ENCODE results near the gene E2F8. TPM values are rescaled to one million over a fixed set of nuclear protein-coding genes. Genes with fewer than 3 reads are reported as not detected.

The E2F8 gene
- total and polyA plus RNA-seq, 10 of the 15 experiments (the other 5 are each of a cell fraction or from before 2014, with no cell fraction given), result 8.8 to 28.1 (median 18.5) TPM

DNA sequence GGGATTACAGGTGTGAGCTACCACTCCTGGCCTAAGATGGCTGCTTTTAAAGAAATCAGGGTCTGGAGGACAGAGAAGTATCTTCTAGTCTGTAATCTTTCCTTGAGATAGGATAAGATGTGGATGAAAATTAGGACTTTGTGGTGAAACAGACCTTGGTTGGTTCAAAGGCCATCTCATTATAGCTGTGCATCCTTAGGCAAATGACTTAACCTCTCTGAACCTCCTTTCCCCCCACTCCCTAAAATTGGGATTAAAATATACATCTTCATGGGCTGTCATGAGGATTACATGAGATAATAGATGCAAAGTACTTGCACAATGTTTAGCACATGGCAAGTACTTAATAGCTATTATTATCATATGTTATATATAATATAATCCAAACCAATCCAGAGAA, 10.8 kb upstream of the E2F8 start (continued):
- TF ChIP-seq, protein P1, sequence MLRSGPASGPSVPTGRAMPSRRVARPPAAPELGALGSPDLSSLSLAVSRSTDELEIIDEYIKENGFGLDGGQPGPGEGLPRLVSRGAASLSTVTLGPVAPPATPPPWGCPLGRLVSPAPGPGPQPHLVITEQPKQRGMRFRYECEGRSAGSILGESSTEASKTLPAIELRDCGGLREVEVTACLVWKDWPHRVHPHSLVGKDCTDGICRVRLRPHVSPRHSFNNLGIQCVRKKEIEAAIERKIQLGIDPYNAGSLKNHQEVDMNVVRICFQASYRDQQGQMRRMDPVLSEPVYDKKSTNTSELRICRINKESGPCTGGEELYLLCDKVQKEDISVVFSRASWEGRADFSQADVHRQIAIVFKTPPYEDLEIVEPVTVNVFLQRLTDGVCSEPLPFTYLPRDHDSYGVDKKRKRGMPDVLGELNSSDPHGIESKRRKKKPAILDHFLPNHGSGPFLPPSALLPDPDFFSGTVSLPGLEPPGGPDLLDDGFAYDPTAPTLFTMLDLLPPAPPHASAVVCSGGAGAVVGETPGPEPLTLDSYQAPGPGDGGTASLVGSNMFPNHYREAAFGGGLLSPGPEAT (IDR thresholded peaks at IDR 0.05; ENCODE audit: low read depth), result no peak
- TF ChIP-seq CHD4 (IDR thresholded peaks at IDR 0.05) (no peak), CBX3 (IDR thresholded peaks at IDR 0.05; ENCODE audit: borderline replicate concordance, low read depth) (no peak), GABPA (IDR thresholded peaks at IDR 0.05; ENCODE audit: low read depth) (no peak), BCL11A (IDR thresholded peaks at IDR 0.05; ENCODE audit: low read depth, low read length) (no peak), ATF7 (IDR thresholded peaks at IDR 0.05; ENCODE audit: low read depth) (no peak)
- TF ChIP-seq, protein P2, sequence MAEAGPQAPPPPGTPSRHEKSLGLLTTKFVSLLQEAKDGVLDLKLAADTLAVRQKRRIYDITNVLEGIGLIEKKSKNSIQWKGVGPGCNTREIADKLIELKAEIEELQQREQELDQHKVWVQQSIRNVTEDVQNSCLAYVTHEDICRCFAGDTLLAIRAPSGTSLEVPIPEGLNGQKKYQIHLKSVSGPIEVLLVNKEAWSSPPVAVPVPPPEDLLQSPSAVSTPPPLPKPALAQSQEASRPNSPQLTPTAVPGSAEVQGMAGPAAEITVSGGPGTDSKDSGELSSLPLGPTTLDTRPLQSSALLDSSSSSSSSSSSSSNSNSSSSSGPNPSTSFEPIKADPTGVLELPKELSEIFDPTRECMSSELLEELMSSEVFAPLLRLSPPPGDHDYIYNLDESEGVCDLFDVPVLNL (IDR thresholded peaks at IDR 0.05; ENCODE audit: low read depth, low read length), result no peak
- TF ChIP-seq, protein P3, sequence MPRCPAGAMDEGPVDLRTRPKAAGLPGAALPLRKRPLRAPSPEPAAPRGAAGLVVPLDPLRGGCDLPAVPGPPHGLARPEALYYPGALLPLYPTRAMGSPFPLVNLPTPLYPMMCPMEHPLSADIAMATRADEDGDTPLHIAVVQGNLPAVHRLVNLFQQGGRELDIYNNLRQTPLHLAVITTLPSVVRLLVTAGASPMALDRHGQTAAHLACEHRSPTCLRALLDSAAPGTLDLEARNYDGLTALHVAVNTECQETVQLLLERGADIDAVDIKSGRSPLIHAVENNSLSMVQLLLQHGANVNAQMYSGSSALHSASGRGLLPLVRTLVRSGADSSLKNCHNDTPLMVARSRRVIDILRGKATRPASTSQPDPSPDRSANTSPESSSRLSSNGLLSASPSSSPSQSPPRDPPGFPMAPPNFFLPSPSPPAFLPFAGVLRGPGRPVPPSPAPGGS (IDR thresholded peaks at IDR 0.05; ENCODE audit: borderline replicate concordance, insufficient read depth, low read depth, low read length, poor library complexity, severe bottlenecking), result no peak

DNA sequence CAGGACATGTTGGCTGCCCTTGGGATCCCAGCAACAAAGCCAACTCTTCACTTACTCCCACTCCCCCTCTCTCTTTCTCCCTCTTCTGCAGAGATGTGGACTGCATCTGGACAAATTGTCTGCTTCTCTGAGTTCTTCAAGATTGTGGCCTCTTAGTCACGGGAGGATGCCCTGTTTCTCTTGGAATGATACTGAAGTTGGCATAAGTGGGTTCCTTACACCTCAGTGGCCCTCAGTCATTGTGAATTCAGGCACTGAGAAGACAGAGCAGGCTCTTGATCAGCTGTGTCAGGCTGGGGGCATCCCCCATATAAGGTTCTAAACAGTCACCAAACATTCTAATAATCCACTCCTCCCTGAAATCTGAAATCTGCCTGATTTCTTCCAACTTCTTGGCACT, 6.1 kb upstream of the E2F8 start:
- intact Hi-C loops (cut with micrococcal nuclease; ENCODE audit: unreplicated experiment), result no loop called here
- ATAC-seq, result no peak
- TF ChIP-seq, protein P2 (IDR thresholded peaks at IDR 0.05; ENCODE audit: low read depth, low read length), result no peak
- TF ChIP-seq, protein P4, sequence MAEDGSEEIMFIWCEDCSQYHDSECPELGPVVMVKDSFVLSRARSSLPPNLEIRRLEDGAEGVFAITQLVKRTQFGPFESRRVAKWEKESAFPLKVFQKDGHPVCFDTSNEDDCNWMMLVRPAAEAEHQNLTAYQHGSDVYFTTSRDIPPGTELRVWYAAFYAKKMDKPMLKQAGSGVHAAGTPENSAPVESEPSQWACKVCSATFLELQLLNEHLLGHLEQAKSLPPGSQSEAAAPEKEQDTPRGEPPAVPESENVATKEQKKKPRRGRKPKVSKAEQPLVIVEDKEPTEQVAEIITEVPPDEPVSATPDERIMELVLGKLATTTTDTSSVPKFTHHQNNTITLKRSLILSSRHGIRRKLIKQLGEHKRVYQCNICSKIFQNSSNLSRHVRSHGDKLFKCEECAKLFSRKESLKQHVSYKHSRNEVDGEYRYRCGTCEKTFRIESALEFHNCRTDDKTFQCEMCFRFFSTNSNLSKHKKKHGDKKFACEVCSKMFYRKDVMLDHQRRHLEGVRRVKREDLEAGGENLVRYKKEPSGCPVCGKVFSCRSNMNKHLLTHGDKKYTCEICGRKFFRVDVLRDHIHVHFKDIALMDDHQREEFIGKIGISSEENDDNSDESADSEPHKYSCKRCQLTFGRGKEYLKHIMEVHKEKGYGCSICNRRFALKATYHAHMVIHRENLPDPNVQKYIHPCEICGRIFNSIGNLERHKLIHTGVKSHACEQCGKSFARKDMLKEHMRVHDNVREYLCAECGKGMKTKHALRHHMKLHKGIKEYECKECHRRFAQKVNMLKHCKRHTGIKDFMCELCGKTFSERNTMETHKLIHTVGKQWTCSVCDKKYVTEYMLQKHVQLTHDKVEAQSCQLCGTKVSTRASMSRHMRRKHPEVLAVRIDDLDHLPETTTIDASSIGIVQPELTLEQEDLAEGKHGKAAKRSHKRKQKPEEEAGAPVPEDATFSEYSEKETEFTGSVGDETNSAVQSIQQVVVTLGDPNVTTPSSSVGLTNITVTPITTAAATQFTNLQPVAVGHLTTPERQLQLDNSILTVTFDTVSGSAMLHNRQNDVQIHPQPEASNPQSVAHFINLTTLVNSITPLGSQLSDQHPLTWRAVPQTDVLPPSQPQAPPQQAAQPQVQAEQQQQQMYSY (CRISPR knock-in tag; IDR thresholded peaks at IDR 0.05), result no peak
- no peak for TF ChIP-seq SP1 (IDR thresholded peaks at IDR 0.05; ENCODE audit: low read depth, low read length)
- TF ChIP-seq NR2C1 (IDR thresholded peaks at IDR 0.05), result no peak
- TF ChIP-seq MTA3 (IDR thresholded peaks at IDR 0.05; ENCODE audit: borderline replicate concordance, low read length), result no peak
- TF ChIP-seq NFYA (IDR thresholded peaks at IDR 0.05; ENCODE audit: borderline replicate concordance, low read depth, low read length), result no peak
- no peak for TF ChIP-seq SREBF1 (IDR thresholded peaks at IDR 0.05; ENCODE audit: low read length)
- no peak for TF ChIP-seq IRF4 (IDR thresholded peaks at IDR 0.05; ENCODE audit: low read depth, low read length)

More for the DNA sequence above, 6.1 kb upstream of the E2F8 start:
- Histone ChIP-seq H3K9ac (ENCODE audit: control insufficient read depth, insufficient read depth, low read length) (no peak overlapping the region), H4K20me1 (ENCODE audit: control insufficient read depth, insufficient read depth) (no peaks in the 10 kb centered on the region), H3K4me1 (ENCODE audit: control insufficient read depth, insufficient read depth, low read length) (peaks cover 16% of the 10 kb centered on the region), H3K4me3 (no peak overlapping the region), H3K36me3 (ENCODE audit: control insufficient read depth in 2 of 2, insufficient read depth in 2 of 2, low read length in 1 of 2) (no peaks in the 10 kb centered on the region), H2AFZ (ENCODE audit: control insufficient read depth, low read depth, low read length) (no peak overlapping the region), H3K4me2 (ENCODE audit: control insufficient read depth, insufficient read depth) (no peak overlapping the region), H3K27me3 (replicated peaks in 1 of 2; ENCODE audit: control insufficient read depth in 2 of 2, insufficient read depth in 2 of 2, low read length in 1 of 2) (no peaks in the 10 kb centered on the region), H3K27ac (ENCODE audit: control insufficient read depth, insufficient read depth) (no peak overlapping the region), H3K79me2 (ENCODE audit: control insufficient read depth, insufficient read depth, low read length) (no peaks in the 10 kb centered on the region), H3K9me3 (replicated peaks; ENCODE audit: control insufficient read depth, insufficient read depth, low read length) (no peaks in the 10 kb centered on the region)
- BruUV-seq (replicated peaks), result no TSS peak
- 93% methylated on average over 1 of the region's 1 CpG for WGBS (ENCODE audit: insufficient coverage, insufficient replicate concordance, low lambda C conversion rate, missing lambda C conversion rate)
- RAD21 ChIA-PET (ENCODE audit: unreplicated experiment), result no interaction called here
- CTCF ChIA-PET, result interaction anchor here (1.0 to 1.9 kb wide), 3 partner anchors 11 to 176 kb away, joined by 3 to 9 read pairs (median 5); no protein-coding TSS in a partner anchor
- in situ Hi-C loops (cut with MboI), result no loop called here
- SMC1A ChIA-PET (ENCODE audit: uncharacterized antibody, unreplicated experiment), result no interaction called here
- FAIRE-seq, result no peak
- no peak for DNase-seq (ENCODE audit: low read depth, low spot score)
- POLR2A ChIA-PET, result interaction anchor here (0.6 kb wide), 1 partner anchor 91 kb away, joined by 4 read pairs; no protein-coding TSS in a partner anchor
